Endothelial cell of umbilical vein (primary cell): Measurements from ENCODE around the gene DENND1B. TPM values are rescaled to one million over a fixed set of nuclear protein-coding genes. Genes with fewer than 3 reads are reported as not detected.

Source experiments
- BruUV-seq: library from RNA; stranded (reverse); fragments of 400-500 nt; replicated peaks from 2 replicates; lab custom pipeline; 2021; lab: Mats Ljungman, UMichigan
- CTCF ChIA-PET: fragments of 300-600, 350-600 bp; sonication (Branson Sonifier 250); formaldehyde crosslinking; loops from one replicate; lab custom pipeline; 2021; ENCODE audit warnings: antibody characterized with exemption, inconsistent platforms; lab: Charles Lee
- POLR2A ChIA-PET: fragments of 300-600, 350-600 bp; sonication (Branson Sonifier 250); formaldehyde crosslinking; loops from one replicate; lab custom pipeline; 2021; ENCODE audit warnings: antibody characterized with exemption, inconsistent platforms; lab: Charles Lee
- DNase-seq: peaks from one replicate; pipeline ENCODE4 v3.0.0-alpha.2; 2011; ENCODE audit warnings: low read depth, low spot score
- FAIRE-seq: peaks from 2 replicates; lab custom pipeline; 2011; peaks lifted over from hg19 to GRCh38; lab: Jason Lieb, UNC
- H2AFZ ChIP-seq: 2 replicates; pipeline ENCODE4 v1.6.0; 2012; ENCODE audit warnings: low read depth, low read length, control low read depth, inconsistent platforms
- H3K27ac ChIP-seq: 2 replicates; pipeline ENCODE4 v1.5.1; 2011; ENCODE audit warnings: low read depth, mild to moderate bottlenecking, control low read depth, low read length, moderate library complexity; ENCODE audit not compliant: insufficient read depth
- H3K27me3 ChIP-seq, 2 experiments: 2 replicates each; pipeline versions ENCODE4 v1.6.0 to v1.6.1; 2011; ENCODE audit warnings: low read length in 2 of 2, mixed read lengths in 1 of 2; ENCODE audit not compliant: control insufficient read depth in 2 of 2, insufficient read depth in 2 of 2
- H3K36me3 ChIP-seq, 2 experiments: 2 replicates in 1 of 2; 3 replicates in 1 of 2; pipeline ENCODE4 v1.5.1; 2011; ENCODE audit warnings: low read length in 2 of 2, mild to moderate bottlenecking in 1 of 2, moderate library complexity in 1 of 2; ENCODE audit not compliant: control insufficient read depth in 2 of 2, insufficient read depth in 2 of 2; ENCODE audit errors: extremely low read depth in 1 of 2
- H3K4me1 ChIP-seq: 3 replicates; pipeline ENCODE4 v1.5.1; 2011; ENCODE audit warnings: mild to moderate bottlenecking, low read length; ENCODE audit not compliant: control insufficient read depth, insufficient read depth; ENCODE audit errors: extremely low read depth
- H3K4me2 ChIP-seq: 2 replicates; pipeline ENCODE4 v1.6.1; 2011; ENCODE audit warnings: low read length, control low read depth, mixed read lengths; ENCODE audit not compliant: insufficient read depth
- H3K4me3 ChIP-seq, 3 experiments: fragments of 200-600 bp in 1 of 3; sonication (generic), shearing (Covaris generic) in 1 of 3; replicated peaks in 1 of 3; 2 replicates each; pipeline ENCODE4 v1.5.1; 2011 to 2016; ENCODE audit warnings: control low read depth in 3 of 3, low read length in 3 of 3, mild to moderate bottlenecking in 2 of 3, inconsistent platforms in 1 of 3, low read depth in 1 of 3, moderate library complexity in 1 of 3; ENCODE audit not compliant: insufficient read depth in 1 of 3
- H3K79me2 ChIP-seq: 2 replicates; pipeline ENCODE4 v1.6.0; 2012; ENCODE audit warnings: low read length, inconsistent platforms; ENCODE audit not compliant: control insufficient read depth, insufficient read depth
- H3K9ac ChIP-seq: replicated peaks from 2 replicates; pipeline ENCODE3; 2011; ENCODE audit warnings: low read length, control low read depth; ENCODE audit not compliant: insufficient read depth; ENCODE audit errors: extremely low read depth
- H3K9me1 ChIP-seq: replicated peaks from 3 replicates; pipeline ENCODE4 v1.6.0; 2011; ENCODE audit warnings: mild to moderate bottlenecking, low read length; ENCODE audit not compliant: control insufficient read depth, insufficient read depth; ENCODE audit errors: extremely low read depth
- H3K9me3 ChIP-seq: replicated peaks from 2 replicates; pipeline ENCODE4 v1.5.1; 2012; ENCODE audit warnings: low read length, inconsistent platforms; ENCODE audit not compliant: control insufficient read depth, insufficient read depth
- H4K20me1 ChIP-seq: replicated peaks from 2 replicates; pipeline ENCODE3; 2011; ENCODE audit warnings: mild to moderate bottlenecking, low read length; ENCODE audit not compliant: control insufficient read depth, insufficient read depth; ENCODE audit errors: extremely low read depth
- EZH2 ChIP-seq: IDR thresholded peaks from 2 replicates; pipeline ENCODE4 v1.6.1; 2012; ENCODE audit warnings: borderline replicate concordance, low read depth, mild to moderate bottlenecking, moderate library complexity, low read length, inconsistent platforms; ENCODE audit not compliant: severe bottlenecking
- FOS ChIP-seq: IDR thresholded peaks from 2 replicates; pipeline ENCODE4 v1.6.1; 2011; ENCODE audit warnings: mild to moderate bottlenecking, low read length, moderate library complexity, borderline replicate concordance; ENCODE audit not compliant: insufficient read depth
- GATA2 ChIP-seq: IDR thresholded peaks from 2 replicates; pipeline ENCODE4 v1.7.0; 2011; ENCODE audit warnings: low read depth, mild to moderate bottlenecking, moderate library complexity, mixed read lengths, low read length; ENCODE audit not compliant: insufficient read length, insufficient read depth
- JUN ChIP-seq: IDR thresholded peaks from 2 replicates; pipeline ENCODE4 v1.6.1; 2011; ENCODE audit warnings: borderline replicate concordance, low read depth; ENCODE audit not compliant: insufficient read length, insufficient read depth
- MYC ChIP-seq: IDR thresholded peaks from one replicate; pipeline ENCODE4 v1.6.1; 2011; ENCODE audit warnings: mild to moderate bottlenecking, low read depth, low read length
- POLR2A ChIP-seq: IDR thresholded peaks from 2 replicates; pipeline ENCODE4 v1.6.1; 2012; ENCODE audit warnings: low read depth, mild to moderate bottlenecking, control low read depth, low read length
- POLR2AphosphoS5 ChIP-seq: IDR thresholded peaks from 2 replicates; pipeline ENCODE4 v1.6.1; 2012; ENCODE audit warnings: low read depth, mild to moderate bottlenecking, control low read depth, low read length, moderate library complexity; ENCODE audit not compliant: insufficient read depth
- dilution Hi-C: fragments of 300-500 bp; cut with MboI; formaldehyde crosslinking; loops from one replicate; pipeline ENCODE4 v1.15.0; 2019; ENCODE audit warnings: low sequenced_read_pairs; ENCODE audit not compliant: extremely low pct_ligation_motif_present
- intact Hi-C: fragments of 100-400 bp; cut with micrococcal nuclease; formaldehyde crosslinking; loops from one replicate; pipeline ENCODE4 v1.10.0; 2022
- polyA plus RNA-seq, 4 experiments: library from polyadenylated mRNA; depleted of rRNA in 3 of 4; stranded (reverse) in 3 of 4; unstranded in 1 of 4; fragments of >200 nt; gene quantifications; 2 replicates each; pipeline versions ENCODE4 v1.2.1 to v1.2.3, GENCODE V29; 2011 to 2012; ENCODE audit warnings: missing spikeins in 1 of 4
- total RNA-seq: library from RNA; stranded (reverse); gene quantifications from 2 replicates; pipeline ENCODE4 v1.2.3, GENCODE V29; 2021
- TF ChIP-seq, protein P1 (sequence below): IDR thresholded peaks from 2 replicates; pipeline ENCODE4 v1.6.1; 2011; ENCODE audit not compliant: insufficient read depth, insufficient read length

DENND1B gene
- total and polyA plus RNA-seq, 2 donors (not counting 3 experiments of a cell fraction or from before 2014, with no cell fraction given) = 0.97 to 3.3 TPM

DNA sequence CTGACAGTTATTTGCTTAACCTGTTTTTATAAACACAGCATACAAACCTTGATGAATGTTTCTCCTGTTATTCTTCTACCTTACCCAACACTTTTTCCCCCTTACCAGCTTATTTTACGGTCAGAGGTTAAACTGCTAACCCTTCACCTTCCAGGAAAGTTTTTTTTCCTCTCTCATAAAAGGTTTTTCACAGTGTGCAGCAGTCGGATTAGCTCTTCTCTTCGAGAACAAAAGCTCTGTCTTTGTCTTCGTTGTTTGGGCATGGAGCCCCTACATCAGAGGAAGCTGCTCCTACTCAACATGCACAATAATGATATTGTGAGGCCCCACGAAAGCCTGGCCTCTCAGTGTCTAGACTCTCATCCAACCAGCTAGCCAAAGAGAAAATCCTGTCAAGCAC, 42.0 kb downstream of the DENND1B start:
- Histone ChIP-seq H4K20me1 (no peaks in the 10 kb centered on the region), H2AFZ (no peak overlapping the region), H3K27me3 (no peaks in the 10 kb centered on the region), H3K9me3 (no peaks in the 10 kb centered on the region), H3K4me2 (no peak overlapping the region), H3K9me1 (no peaks in the 10 kb centered on the region), H3K4me3 (no peak overlapping the region), H3K4me1 (no peaks in the 10 kb centered on the region), H3K9ac (no peak overlapping the region), H3K79me2 (no peaks in the 10 kb centered on the region), H3K27ac (no peak overlapping the region), H3K36me3 (no peaks in the 10 kb centered on the region)
- BruUV-seq = no TSS peak
- no peak for TF ChIP-seq MYC
- no peak for TF ChIP-seq FOS
- no peak for TF ChIP-seq JUN
- TF ChIP-seq GATA2 = no peak
- TF ChIP-seq, protein P1, sequence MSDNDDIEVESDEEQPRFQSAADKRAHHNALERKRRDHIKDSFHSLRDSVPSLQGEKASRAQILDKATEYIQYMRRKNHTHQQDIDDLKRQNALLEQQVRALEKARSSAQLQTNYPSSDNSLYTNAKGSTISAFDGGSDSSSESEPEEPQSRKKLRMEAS = no peak
- TF ChIP-seq EZH2 = no peak
- TF ChIP-seq POLR2AphosphoS5 = no peak
- ChIA-PET CTCF (interaction anchor here (0.7 kb wide), 1 partner anchor 136 kb away, joined by 3 read pairs; no protein-coding TSS in a partner anchor), POLR2A (no interaction called here)
- FAIRE-seq (no peak), DNase-seq (no peak)
- intact Hi-C loops (no loop called here), dilution Hi-C loops (no loop called here)

DNA sequence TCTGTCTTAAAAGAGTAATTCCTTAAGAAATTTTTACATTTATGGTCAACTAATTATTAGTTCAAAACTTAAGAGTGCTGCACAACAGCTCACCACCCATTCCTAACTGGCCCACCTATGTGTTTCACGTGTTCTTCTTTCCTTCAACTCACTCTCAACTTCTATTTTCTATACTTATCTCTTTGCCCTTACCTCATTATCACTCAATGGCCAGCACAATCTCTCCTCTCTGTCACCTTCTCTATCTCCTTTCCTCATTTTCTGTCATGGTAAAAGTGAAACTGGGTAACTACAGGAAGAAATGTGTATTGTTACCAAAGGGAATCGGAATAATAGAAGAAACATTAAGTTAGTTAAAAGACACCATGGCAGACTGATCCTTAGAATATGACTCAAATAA, 43.1 kb downstream of the DENND1B start:
- Histone ChIP-seq H2AFZ (no peak overlapping the region), H3K36me3 (no peaks in the 10 kb centered on the region), H3K27ac (no peak overlapping the region), H3K9me1 (no peaks in the 10 kb centered on the region), H3K9me3 (no peaks in the 10 kb centered on the region), H3K9ac (no peak overlapping the region), H3K4me3 (no peak overlapping the region), H3K4me1 (no peaks in the 10 kb centered on the region), H4K20me1 (no peaks in the 10 kb centered on the region), H3K79me2 (no peaks in the 10 kb centered on the region), H3K27me3 (no peaks in the 10 kb centered on the region), H3K4me2 (no peak overlapping the region)
- no peak for TF ChIP-seq POLR2AphosphoS5
- no peak for TF ChIP-seq POLR2A
- TF ChIP-seq, protein P1 = no peak
- no peak for TF ChIP-seq FOS
- no peak for TF ChIP-seq JUN
- ChIA-PET CTCF (no interaction called here), POLR2A (no interaction called here)
- dilution Hi-C loops = no loop called here
- FAIRE-seq (no peak), DNase-seq (no peak)
- intact Hi-C loops = no loop called here
- BruUV-seq = no TSS peak
